ENCODE data around the gene RAB11FIP5.
A peak's percentile ranks its signal among the peaks of the same experiment; 100 is the strongest.

The RAB11FIP5 gene

GRCh38 chr2:73069855-73070642 lies 42.7 kb downstream of the RAB11FIP5 start:
- TF ChIP-seq EZH2phosphoT487 (conservative IDR thresholded peaks at IDR 0.05; ENCODE audit: low read length) (no peak), CTCF (IDR thresholded peaks at IDR 0.05; ENCODE audit: insufficient read depth, low read length, poor library complexity, severe bottlenecking) (no peak)
- Histone ChIP-seq H3K9ac (ENCODE audit: low read length) (peak overlapping the region; percentile 98), H3F3A (ENCODE audit: insufficient read depth) (peaks cover 10% of the 10 kb centered on the region), H3K9me2 (replicated peaks; ENCODE audit: insufficient read depth, low read length) (no peaks in the 10 kb centered on the region), H2AFZ (ENCODE audit: low read depth, low read length, severe bottlenecking) (peak overlapping the region; percentile 98), H3K27me3 (ENCODE audit: low read length) (no peaks in the 10 kb centered on the region), H3K36me3 (ENCODE audit: low read length) (no peaks in the 10 kb centered on the region), H3K9me3 (ENCODE audit: insufficient read depth, low read length) (no peaks in the 10 kb centered on the region), H3K4me3 (ENCODE audit: insufficient read depth, low read length, poor library complexity, severe bottlenecking) (peak overlapping the region; percentile 85), H3K27ac (ENCODE audit: low read depth, low read length) (peak overlapping the region; percentile 58; the same call in 1 of the 2 replicates), H3K4me2 (ENCODE audit: low read depth, low read length, poor library complexity, severe bottlenecking) (peak overlapping the region; percentile 85), H3K79me2 (ENCODE audit: insufficient read depth, low read length) (peaks cover 33% of the 10 kb centered on the region), H4K20me1 (ENCODE audit: low read depth, low read length) (no peaks in the 10 kb centered on the region)

- no peaks in the 10 kb centered on the region for H3K27me3 ChIP-seq (ENCODE audit: low read length)
- TF ChIP-seq CTCF (IDR thresholded peaks at IDR 0.05; ENCODE audit: insufficient read depth, low read length, poor library complexity, severe bottlenecking): no peak
- peak overlapping the region; percentile 85 for H3K4me2 ChIP-seq (ENCODE audit: low read depth, low read length, poor library complexity, severe bottlenecking)
- H3F3A ChIP-seq (ENCODE audit: insufficient read depth): peaks cover 10% of the 10 kb centered on the region
- peak overlapping the region; percentile 98 for H3K9ac ChIP-seq (ENCODE audit: low read length)
- no peak overlapping the region for H3K27ac ChIP-seq (ENCODE audit: low read depth, low read length)
- H3K9me3 ChIP-seq (ENCODE audit: insufficient read depth, low read length): no peaks in the 10 kb centered on the region
- peaks cover 35% of the 10 kb centered on the region for H3K79me2 ChIP-seq (ENCODE audit: insufficient read depth, low read length)
- H4K20me1 ChIP-seq (ENCODE audit: low read depth, low read length): no peaks in the 10 kb centered on the region
- no peaks in the 10 kb centered on the region for H3K36me3 ChIP-seq (ENCODE audit: low read length)
- peak overlapping the region; percentile 85 for H3K4me3 ChIP-seq (ENCODE audit: insufficient read depth, low read length, poor library complexity, severe bottlenecking)
- H3K9me2 ChIP-seq (replicated peaks; ENCODE audit: insufficient read depth, low read length): no peaks in the 10 kb centered on the region
- H2AFZ ChIP-seq (ENCODE audit: low read depth, low read length, severe bottlenecking): no peak overlapping the region
These were observed 43.5 kb downstream of the RAB11FIP5 start for GRCh38 chr2:73069041-73069854.

GRCh38 chr2:73068147-73068546 lies 44.6 kb downstream of the RAB11FIP5 start:
- TF ChIP-seq EZH2phosphoT487 (conservative IDR thresholded peaks at IDR 0.05; ENCODE audit: low read length) (no peak), CTCF (IDR thresholded peaks at IDR 0.05; ENCODE audit: insufficient read depth, low read length, poor library complexity, severe bottlenecking) (no peak)
- Histone ChIP-seq H3K9ac (ENCODE audit: low read length) (no peak overlapping the region), H2AFZ (ENCODE audit: low read depth, low read length, severe bottlenecking) (no peak overlapping the region), H4K20me1 (ENCODE audit: low read depth, low read length) (no peaks in the 10 kb centered on the region), H3K4me2 (ENCODE audit: low read depth, low read length, poor library complexity, severe bottlenecking) (no peak overlapping the region), H3K27ac (ENCODE audit: low read depth, low read length) (no peak overlapping the region), H3K79me2 (ENCODE audit: insufficient read depth, low read length) (peaks cover 44% of the 10 kb centered on the region), H3K9me2 (replicated peaks; ENCODE audit: insufficient read depth, low read length) (no peaks in the 10 kb centered on the region), H3K27me3 (ENCODE audit: low read length) (no peaks in the 10 kb centered on the region), H3F3A (ENCODE audit: insufficient read depth) (peaks cover 8% of the 10 kb centered on the region), H3K36me3 (ENCODE audit: low read length) (no peaks in the 10 kb centered on the region), H3K9me3 (ENCODE audit: insufficient read depth, low read length) (no peaks in the 10 kb centered on the region), H3K4me3 (ENCODE audit: insufficient read depth, low read length, poor library complexity, severe bottlenecking) (no peak overlapping the region)
